HG02763 (cell line): ENCODE measurements around the gene ENTPD8.
A peak's percentile ranks its signal among the peaks of the same experiment; 100 is the strongest.

Experiments
- ATAC-seq: cut with Tn5 transposase; IDR thresholded peaks from one replicate; pipeline ENCODE4 v1.9.1; 2021; ENCODE audit warnings: mild to moderate bottlenecking, moderate library complexity; ENCODE audit not compliant: unreplicated experiment

The ENTPD8 gene

GRCh38 chr9:137432687-137433348, 8.3 kb downstream of the ENTPD8 start:
- ATAC-seq = no peak

- no peak for ATAC-seq
Observed at GRCh38 chr9:137431416-137431931, 9.7 kb downstream of the ENTPD8 start.

GRCh38 chr9:137430723-137431415, 10.3 kb downstream of the ENTPD8 start:
- no peak for ATAC-seq

- ATAC-seq = no peak
Observed at GRCh38 chr9:137429974-137430722, 11.0 kb downstream of the ENTPD8 start.

- no peak for ATAC-seq
Observed at GRCh38 chr9:137429546-137429890, 11.6 kb downstream of the ENTPD8 start.

- no peak for ATAC-seq
Observed at GRCh38 chr9:137428841-137429545, 12.2 kb downstream of the ENTPD8 start.

DNA sequence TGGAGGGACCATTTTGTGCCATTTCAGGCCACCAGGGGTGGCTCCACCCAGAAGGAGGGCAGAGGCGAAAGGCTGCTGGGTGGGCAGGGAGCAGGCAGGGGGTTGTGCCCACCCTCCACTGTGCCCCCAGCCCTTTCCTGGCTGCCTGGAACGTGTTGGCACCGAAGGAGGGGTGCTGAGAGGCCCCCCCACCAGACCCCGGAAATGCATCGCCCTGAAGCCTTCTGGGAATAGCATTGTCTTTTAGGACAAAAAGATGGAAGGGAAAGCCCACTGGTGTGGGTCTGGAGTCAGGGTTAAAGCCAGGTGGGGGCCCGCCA, 12.9 kb downstream of the ENTPD8 start:
- ATAC-seq = no peak

DNA sequence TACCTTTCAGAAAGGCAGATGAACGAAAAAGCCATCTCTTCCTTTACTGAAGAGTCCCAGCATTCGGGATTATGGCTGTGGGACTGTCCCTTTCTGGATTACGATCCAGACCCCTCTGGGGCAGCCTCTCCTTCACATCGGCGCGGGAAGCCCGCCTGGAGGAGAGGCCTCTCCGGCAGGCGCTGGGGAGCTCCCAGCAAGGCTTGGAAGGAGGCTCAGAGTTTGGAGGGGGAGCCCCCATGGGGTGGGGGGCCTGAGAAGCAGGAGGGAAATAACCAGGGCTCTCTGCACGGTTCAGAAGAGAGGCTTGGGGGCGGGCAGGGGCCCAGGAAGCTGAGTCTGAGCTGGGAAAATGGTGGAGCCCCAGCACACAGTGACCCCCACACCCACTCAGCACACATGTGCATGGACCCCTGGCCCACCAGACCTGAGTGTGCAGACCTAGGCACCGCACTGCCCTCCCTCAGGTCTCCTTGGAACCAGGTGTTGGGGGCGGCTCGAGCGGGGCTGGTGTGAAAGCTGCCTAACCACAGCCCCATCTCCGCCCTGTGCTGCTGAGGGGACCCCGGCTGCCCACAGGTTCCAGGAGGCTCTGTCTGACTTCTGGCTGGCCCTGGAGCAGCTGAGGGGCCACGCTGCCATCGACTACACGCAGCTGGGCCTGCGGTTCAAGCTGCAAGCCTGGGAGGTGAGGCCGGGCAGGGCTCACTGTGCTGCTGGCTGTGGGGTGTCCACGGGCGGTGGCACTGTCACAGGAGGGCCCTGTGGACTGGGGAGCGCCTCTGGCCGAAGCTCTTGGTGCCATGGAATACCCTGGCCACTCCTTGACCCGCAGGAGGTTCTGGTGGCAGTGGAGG, 13.5 kb downstream of the ENTPD8 start:
- no peak for ATAC-seq

DNA sequence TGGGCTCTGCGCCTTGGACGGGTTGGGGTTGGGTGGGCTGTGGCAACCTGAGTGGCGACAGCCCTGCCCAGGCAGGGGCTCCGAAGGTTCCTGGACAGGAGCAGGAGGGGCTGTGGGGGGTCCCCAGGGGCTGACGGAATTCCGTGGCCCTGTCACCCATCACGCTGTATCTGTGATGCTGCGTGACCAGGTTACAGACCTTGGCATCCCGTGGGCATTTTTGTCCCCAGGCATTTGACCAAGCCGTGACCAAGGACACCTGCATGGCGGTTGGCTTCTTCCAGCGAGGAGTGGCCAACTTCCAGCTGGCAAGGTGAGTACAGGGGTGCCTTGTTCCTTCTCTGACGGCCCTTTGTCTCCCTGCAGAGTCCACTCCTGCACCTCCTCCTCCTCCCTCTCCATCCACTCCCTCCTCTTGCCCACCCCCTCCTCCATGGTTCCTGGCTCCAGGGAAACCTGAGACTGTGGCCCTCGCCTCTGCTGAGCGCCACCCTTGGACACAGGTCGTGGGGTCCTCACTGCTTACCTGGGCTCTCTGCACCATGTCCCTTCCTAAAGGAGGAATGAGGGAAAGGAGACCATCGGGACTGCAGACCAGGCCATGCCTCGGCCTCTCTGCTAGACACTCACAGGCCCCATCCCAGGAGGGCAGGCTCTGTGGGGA, 15.0 kb downstream of the ENTPD8 start:
- no peak for ATAC-seq

DNA sequence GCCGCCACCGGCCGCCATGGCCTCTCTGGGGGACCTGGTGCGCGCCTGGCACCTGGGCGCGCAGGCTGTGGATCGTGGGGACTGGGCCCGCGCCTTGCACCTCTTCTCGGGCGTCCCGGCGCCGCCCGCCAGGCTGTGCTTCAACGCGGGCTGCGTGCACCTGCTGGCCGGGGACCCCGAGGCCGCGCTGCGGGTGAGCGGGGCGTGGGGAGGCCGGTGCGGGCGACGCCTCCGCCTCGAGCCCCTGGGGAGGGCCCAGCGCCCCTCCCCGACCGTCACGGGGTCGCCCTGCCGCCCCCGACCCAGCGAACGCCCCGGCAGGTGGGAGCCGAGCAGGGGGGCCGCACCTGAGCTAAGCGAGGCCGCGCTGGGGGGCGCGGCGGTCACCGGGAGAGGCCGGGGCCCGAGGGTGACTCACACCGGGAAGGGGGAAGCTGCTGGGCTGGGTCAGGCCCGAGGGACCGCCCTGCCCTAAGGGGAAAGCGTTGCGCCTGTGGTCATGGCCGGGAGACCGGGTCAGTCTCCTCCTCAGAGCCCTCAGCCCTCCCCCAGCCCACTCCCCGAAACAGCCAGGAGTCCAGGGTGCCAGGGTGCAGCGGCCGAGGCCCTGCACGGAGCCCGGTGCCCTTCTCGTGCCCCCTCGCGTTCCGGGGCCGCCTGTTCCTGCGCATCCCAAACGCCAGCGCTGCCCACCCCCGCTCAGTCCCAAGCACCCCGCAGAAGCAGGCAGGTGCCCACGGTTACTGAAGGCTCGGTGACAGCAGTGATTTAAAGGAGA, 17.5 kb downstream of the ENTPD8 start:
- ATAC-seq = peak; percentile 3

DNA sequence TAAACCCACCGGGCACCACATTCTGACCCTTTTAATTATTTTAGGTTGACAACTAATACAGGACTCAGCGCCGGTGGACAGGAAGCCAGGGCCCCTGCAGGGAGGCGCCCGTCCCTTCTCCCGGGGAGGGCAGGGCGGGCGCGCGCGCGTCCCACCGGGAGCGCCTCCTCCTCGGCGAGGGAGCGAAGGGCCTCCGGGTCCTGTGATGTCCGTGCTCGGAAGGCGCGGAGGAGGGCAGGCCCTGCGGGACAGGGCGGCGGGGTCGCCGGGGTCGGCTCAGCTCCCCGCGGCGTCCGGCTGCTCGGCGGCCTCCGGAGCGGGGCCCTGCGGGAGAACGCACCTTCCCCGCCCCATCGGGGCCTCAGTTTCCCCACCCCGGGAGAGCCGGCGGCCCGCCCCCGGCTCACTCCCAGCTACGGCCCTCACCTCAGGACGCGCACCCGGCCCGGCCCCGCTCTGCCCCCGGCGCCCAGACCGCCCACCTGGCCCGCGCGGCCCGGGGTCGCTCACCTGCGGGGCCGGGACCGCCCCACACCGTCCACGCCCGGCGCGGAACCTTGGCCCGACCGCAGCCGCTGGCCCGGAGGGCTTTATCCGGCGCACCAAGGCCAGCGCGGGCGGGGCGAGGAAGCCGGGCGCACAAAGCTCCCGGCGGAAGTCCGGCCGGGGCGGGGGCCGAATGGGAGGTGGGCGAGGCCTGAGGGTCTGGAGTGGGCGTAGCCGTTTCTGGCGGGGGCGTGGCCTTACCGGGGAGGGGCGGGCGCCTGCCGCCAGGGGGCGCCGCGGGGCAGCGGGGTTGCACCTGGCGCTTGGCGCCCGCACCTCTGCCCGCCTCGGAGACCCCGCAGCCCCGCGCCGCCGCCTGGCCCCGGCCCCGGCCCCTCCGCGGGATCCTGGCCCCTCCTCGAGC, 18.3 kb downstream of the ENTPD8 start, which contains the start of the genes EXD3 and NOXA1:
TSS of gene EXD3 (minus strand) at position 559 of the 910 bp plus-strand sequence. CDS start 27,805 bp downstream, outside the sequence.
TSS of gene NOXA1 (plus strand) at position 790 of the 910 bp plus-strand sequence. CDS start 137 bp downstream, outside the sequence.
- peak; percentile 85 for ATAC-seq

- ATAC-seq = no peak
Observed at GRCh38 chr9:137421838-137422603, 19.1 kb downstream of the ENTPD8 start.

GRCh38 chr9:137417161-137418021, 23.8 kb downstream of the ENTPD8 start:
- no peak for ATAC-seq

GRCh38 chr9:137416563-137417151, 24.5 kb downstream of the ENTPD8 start:
- no peak for ATAC-seq

- ATAC-seq = no peak
Observed at GRCh38 chr9:137416006-137416562, 25.1 kb downstream of the ENTPD8 start.
